GM18951 (cell line): ENCODE data around the gene SPDYE16.
"Not testable (repeated sequence)": the region's sequence is repeated elsewhere in the genome, so short reads cannot be mapped to it uniquely, and the experiment has no call there.

Experiments
- in situ Hi-C: fragments of 300-500 bp; cut with MboI; formaldehyde crosslinking; loops from one replicate; pipeline ENCODE4 v1.12.0; 2022; ENCODE audit warnings: low sequenced_read_pairs, mixed read lengths, inconsistent platforms; ENCODE audit not compliant: unreplicated experiment

The SPDYE16 gene

GRCh38 chr7:76485822-76486610, 57.1 kb downstream of the SPDYE16 start:
- in situ Hi-C loops = not testable (repeated sequence)

DNA sequence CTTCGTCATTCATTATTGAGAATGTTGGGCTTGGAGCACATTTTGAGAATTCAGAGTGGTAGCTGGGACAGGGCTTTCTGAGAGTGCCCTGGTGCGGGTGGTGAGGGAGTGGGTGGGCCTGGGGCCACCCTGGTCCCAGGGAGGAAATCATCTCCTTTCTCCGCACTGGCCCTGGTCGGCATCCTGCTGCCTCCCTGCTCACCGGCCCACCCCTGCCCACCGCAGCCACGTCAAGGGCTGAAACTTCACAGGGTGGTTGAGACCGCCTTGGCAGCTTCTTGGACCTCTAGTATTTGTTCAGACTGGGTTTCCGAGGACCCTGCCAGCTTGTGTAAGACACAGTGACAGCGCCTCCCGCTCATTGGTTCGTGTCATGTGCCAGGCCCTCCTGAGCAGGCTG, 58.6 kb downstream of the SPDYE16 start:
- in situ Hi-C loops = not testable (repeated sequence)

DNA sequence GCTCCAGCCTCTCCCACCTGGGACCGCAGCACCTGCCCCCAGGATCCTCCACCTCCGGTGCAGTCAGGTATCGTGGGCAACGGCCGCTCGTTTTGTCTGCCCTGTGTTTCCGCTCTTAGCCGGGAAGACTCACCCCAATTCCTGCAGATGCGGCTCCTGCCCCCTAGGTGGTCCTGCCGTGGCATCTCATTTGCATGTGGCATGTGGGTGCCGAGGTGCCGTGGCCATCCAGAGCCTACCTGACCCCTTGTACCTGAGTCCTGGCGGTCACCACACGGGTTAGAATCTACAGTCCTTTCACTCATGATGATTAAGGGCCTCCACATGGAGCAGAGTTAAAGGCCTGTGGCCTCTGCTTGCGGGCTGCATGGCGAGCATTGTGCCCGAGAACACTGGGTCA, 60.0 kb downstream of the SPDYE16 start:
- in situ Hi-C loops = not testable (repeated sequence)

DNA sequence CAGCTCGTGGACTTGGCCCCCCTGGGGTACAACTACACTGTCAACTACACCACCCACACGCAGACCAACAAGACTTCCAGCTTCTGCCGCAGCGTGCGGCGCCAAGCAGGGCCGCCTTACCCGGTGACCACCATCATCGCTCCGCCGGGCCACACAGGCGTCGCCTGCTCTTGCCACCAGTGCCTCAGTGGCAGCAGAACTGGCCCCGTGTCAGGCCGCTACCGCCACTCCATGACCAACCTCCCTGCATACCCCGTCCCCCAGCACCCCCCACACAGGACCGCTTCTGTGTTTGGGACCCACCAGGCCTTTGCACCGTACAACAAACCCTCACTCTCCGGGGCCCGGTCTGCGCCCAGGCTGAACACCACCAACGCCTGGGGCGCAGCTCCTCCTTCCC, 60.4 kb downstream of the SPDYE16 start:
- in situ Hi-C loops = not testable (repeated sequence)
